Measurements from ENCODE around the gene BRDT. TPM values are rescaled to one million over a fixed set of nuclear protein-coding genes. Genes with fewer than 3 reads are reported as not detected.

Gene BRDT
- total RNA-seq, 1 experiment from 2014 or later: 0.13 TPM

DNA sequence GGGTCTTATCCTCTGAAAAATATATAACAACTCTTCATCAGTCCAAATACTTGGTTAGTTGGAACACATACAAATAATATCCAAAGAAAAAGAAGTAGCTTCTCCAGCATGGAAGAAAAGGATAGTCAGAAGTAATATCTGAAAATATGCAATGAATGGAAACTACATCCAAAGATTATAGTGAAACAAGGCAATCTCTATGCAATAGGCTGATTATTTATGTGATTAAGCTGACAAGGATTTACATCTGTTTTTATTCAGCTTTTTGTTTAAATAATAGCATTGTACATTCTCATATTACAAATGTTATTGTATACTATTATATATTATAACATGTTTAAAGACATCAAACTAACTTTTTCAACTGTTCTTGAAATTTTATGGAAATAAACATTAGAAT lies 48.0 kb upstream of the BRDT start (continued):
- TF ChIP-seq ERG (CRISPR knock-in tag; IDR thresholded peaks at IDR 0.05): no peak
- no peak for TF ChIP-seq NR1H2 (CRISPR knock-in tag; IDR thresholded peaks at IDR 0.05)
- TF ChIP-seq E2F4 (CRISPR knock-in tag; IDR thresholded peaks at IDR 0.05; ENCODE audit: borderline replicate concordance, low read depth): no peak
- no peak for TF ChIP-seq GABPB1 (CRISPR knock-in tag; IDR thresholded peaks at IDR 0.05)
- TF ChIP-seq AFF4 (CRISPR knock-in tag; IDR thresholded peaks at IDR 0.05; ENCODE audit: borderline replicate concordance): no peak
- no peak for TF ChIP-seq NR2C2 (CRISPR knock-in tag; IDR thresholded peaks at IDR 0.05)
- TF ChIP-seq TEAD4 (CRISPR knock-in tag; IDR thresholded peaks at IDR 0.05): no peak
- TF ChIP-seq JUN (CRISPR knock-in tag; IDR thresholded peaks at IDR 0.05): no peak
- no peak for TF ChIP-seq ZNF281 (CRISPR knock-in tag; IDR thresholded peaks at IDR 0.05)

DNA sequence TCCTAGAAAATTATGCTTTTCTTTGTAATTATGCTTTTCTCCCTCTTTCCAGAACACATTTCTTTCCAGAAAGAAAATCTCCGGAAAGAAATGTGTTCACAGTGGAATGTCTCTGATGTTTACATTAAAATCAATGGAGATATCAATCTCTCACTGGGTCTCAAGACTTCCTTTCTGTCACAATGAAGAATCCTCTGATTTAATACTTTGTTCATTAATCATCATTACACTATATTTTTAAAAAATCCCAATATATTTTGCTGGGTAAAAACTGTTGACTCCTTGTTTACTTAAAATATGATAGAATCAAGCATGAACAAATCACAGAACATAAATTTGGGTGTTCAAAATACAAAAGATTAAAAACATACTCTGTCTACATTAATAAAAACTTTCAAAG lies 36.9 kb upstream of the BRDT start:
- Mint-ChIP-seq H3K4me1 (peaks cover 10% of the 10 kb centered on the region), H3K9me3 (no peaks in the 10 kb centered on the region), H3K27me3 (ENCODE audit: low read depth) (no peaks in the 10 kb centered on the region), H3K4me3 (no peak overlapping the region), H3K36me3 (no peaks in the 10 kb centered on the region), H3K27ac (no peak overlapping the region)
- POLR2A ChIA-PET: no interaction called here
- CTCF ChIA-PET: no interaction called here
- no peak for ATAC-seq
- DNase-seq (ENCODE audit: low spot score): no peak
- no peak for TF ChIP-seq SP1 (CRISPR knock-in tag; conservative IDR thresholded peaks at IDR 0.05)
- TF ChIP-seq E2F4 (CRISPR knock-in tag; IDR thresholded peaks at IDR 0.05; ENCODE audit: borderline replicate concordance, low read depth): no peak
- TF ChIP-seq GABPB1 (CRISPR knock-in tag; IDR thresholded peaks at IDR 0.05): no peak
- TF ChIP-seq TEAD1 (CRISPR knock-in tag; IDR thresholded peaks at IDR 0.05): no peak
- TF ChIP-seq ZNF423 (CRISPR knock-in tag; IDR thresholded peaks at IDR 0.05): no peak
- TF ChIP-seq, protein P1, sequence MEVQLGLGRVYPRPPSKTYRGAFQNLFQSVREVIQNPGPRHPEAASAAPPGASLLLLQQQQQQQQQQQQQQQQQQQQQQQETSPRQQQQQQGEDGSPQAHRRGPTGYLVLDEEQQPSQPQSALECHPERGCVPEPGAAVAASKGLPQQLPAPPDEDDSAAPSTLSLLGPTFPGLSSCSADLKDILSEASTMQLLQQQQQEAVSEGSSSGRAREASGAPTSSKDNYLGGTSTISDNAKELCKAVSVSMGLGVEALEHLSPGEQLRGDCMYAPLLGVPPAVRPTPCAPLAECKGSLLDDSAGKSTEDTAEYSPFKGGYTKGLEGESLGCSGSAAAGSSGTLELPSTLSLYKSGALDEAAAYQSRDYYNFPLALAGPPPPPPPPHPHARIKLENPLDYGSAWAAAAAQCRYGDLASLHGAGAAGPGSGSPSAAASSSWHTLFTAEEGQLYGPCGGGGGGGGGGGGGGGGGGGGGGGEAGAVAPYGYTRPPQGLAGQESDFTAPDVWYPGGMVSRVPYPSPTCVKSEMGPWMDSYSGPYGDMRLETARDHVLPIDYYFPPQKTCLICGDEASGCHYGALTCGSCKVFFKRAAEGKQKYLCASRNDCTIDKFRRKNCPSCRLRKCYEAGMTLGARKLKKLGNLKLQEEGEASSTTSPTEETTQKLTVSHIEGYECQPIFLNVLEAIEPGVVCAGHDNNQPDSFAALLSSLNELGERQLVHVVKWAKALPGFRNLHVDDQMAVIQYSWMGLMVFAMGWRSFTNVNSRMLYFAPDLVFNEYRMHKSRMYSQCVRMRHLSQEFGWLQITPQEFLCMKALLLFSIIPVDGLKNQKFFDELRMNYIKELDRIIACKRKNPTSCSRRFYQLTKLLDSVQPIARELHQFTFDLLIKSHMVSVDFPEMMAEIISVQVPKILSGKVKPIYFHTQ (CRISPR knock-in tag; IDR thresholded peaks at IDR 0.05): no peak
- TF ChIP-seq IRF2 (CRISPR knock-in tag; IDR thresholded peaks at IDR 0.05; ENCODE audit: borderline replicate concordance, low read depth): no peak
- no peak for TF ChIP-seq SOX15 (CRISPR knock-in tag; IDR thresholded peaks at IDR 0.05)
- no peak for TF ChIP-seq JAZF1 (CRISPR knock-in tag; IDR thresholded peaks at IDR 0.05)
- no peak for TF ChIP-seq ZNF396 (CRISPR knock-in tag; IDR thresholded peaks at IDR 0.05; ENCODE audit: borderline replicate concordance)
- no peak for TF ChIP-seq CREM (CRISPR knock-in tag; IDR thresholded peaks at IDR 0.05)
- TF ChIP-seq, protein P2, sequence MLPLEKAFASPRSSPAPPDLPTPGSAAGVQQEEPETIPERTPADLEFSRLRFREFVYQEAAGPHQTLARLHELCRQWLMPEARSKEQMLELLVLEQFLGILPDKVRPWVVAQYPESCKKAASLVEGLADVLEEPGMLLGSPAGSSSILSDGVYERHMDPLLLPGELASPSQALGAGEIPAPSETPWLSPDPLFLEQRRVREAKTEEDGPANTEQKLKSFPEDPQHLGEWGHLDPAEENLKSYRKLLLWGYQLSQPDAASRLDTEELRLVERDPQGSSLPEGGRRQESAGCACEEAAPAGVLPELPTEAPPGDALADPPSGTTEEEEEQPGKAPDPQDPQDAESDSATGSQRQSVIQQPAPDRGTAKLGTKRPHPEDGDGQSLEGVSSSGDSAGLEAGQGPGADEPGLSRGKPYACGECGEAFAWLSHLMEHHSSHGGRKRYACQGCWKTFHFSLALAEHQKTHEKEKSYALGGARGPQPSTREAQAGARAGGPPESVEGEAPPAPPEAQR (CRISPR knock-in tag; IDR thresholded peaks at IDR 0.05): no peak
- TF ChIP-seq RELA (CRISPR knock-in tag; IDR thresholded peaks at IDR 0.05; ENCODE audit: borderline replicate concordance): no peak
- TF ChIP-seq ETV6 (CRISPR knock-in tag; IDR thresholded peaks at IDR 0.05): no peak
- no peak for TF ChIP-seq ZNF138 (CRISPR knock-in tag; conservative IDR thresholded peaks at IDR 0.05)

All from WTC11 (cell line).